PFSK-1 (cell line): ENCODE measurements around the gene PHACTR1.

Source experiments
- FOXP2 ChIP-seq: optimal IDR thresholded peaks from 2 replicates; pipeline ENCODE3; 2011; ENCODE audit warnings: borderline replicate concordance, control low read depth, inconsistent platforms; ENCODE audit not compliant: insufficient read depth; ENCODE audit errors: extremely low read length, extremely low read depth
- POLR2AphosphoS5 ChIP-seq: IDR thresholded peaks from 2 replicates; pipeline ENCODE4 v1.6.1; 2012; ENCODE audit warnings: low read depth, mild to moderate bottlenecking, control low read depth, low read length, moderate library complexity
- REST ChIP-seq, 2 experiments: IDR thresholded peaks; 2 replicates each; pipeline versions ENCODE4 v1.6.1 to v1.8.0; 2011 to 2012; ENCODE audit warnings: low read depth in 2 of 2, low read length in 2 of 2, control low read depth in 1 of 2, inconsistent platforms in 1 of 2, mild to moderate bottlenecking in 1 of 2, moderate library complexity in 1 of 2; ENCODE audit not compliant: insufficient read depth in 1 of 2
- SIN3A ChIP-seq: IDR thresholded peaks from 2 replicates; pipeline ENCODE4 v1.6.1; 2012; ENCODE audit warnings: mild to moderate bottlenecking, low read length, moderate library complexity, borderline replicate concordance; ENCODE audit not compliant: insufficient read depth
- TAF1 ChIP-seq: IDR thresholded peaks from 2 replicates; pipeline ENCODE4 v1.6.1; 2012; ENCODE audit warnings: low read length, control low read depth, borderline replicate concordance; ENCODE audit not compliant: insufficient read depth

- TF ChIP-seq POLR2AphosphoS5: no peak
- no peak for TF ChIP-seq REST (IDR thresholded peaks at IDR 0.05; ENCODE audit: insufficient read depth in 1 of 2, low read depth in 2 of 2, low read length in 2 of 2)
- TF ChIP-seq TAF1: no peak
- TF ChIP-seq SIN3A: no peak
- TF ChIP-seq FOXP2: no peak
Measured at GRCh38 chr6:13336553-13336952, 620.0 kb downstream of the PHACTR1 start.
